Measurements from ENCODE around the gene DCAF8. TPM values are rescaled to one million over a fixed set of nuclear protein-coding genes. Genes with fewer than 3 reads are reported as not detected.

DCAF8 gene
- total and polyA plus RNA-seq, 2 donors (not counting 3 experiments of a cell fraction or from before 2014, with no cell fraction given): 85.5 to 106 TPM

DNA sequence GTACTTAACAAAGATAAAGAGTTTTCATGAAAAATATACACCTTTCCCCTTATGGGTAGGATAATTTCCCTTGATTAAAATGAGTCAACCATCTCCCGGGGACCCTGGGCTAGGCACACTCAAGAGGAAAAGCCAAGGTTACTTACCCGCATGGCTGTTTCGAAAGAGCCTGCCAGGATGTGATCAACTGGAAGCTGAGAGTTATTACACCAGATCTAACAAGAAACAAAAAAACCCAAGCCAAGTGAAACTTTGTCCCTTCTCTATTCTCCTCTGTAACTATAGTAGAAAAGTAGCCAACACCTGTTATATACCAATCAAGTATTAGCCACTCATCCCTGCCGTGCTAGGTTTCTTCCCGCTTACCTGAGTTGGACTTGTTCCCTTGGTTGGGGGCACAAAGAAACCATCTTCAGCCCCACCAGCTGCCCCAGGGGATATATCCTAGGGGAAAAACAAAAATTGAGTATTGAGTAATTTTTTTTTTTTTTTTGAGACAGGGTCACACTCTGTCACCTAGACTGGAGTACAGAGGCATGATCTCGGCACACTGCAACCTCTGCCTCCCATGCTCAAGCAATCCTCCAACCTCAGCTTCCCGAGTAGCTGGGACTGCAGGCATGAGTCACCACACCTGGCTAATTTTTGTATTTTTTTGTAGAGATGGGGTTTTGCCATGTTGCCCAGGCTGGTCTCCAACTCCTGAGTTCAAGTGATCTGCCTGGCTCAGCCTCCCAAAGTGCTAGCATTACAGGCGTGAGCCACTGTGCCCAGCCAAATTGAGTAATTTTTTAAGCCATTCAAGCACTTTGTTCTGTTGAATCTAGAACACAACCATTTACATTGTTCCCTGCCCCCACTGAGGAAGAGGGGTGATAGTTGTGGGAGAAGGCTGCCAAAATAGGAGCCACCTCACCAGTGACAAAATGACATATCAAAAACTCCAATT lies 30.9 kb upstream of the DCAF8 start:
- POLR2A ChIA-PET: no interaction called here
- dilution Hi-C loops (cut with MboI; ENCODE audit: extremely low pct_ligation_motif_present, low sequenced_read_pairs) (no loop called here), intact Hi-C loops (cut with micrococcal nuclease) (no loop called here)
- DNase-seq (ENCODE audit: low read depth, low spot score) (no peak), FAIRE-seq (no peak)
- Histone ChIP-seq H3K9ac (replicated peaks; ENCODE audit: extremely low read depth, insufficient read depth, low read length) (no peak overlapping the region), H3K36me3 (ENCODE audit: control insufficient read depth in 2 of 2, extremely low read depth in 1 of 2, insufficient read depth in 2 of 2, low read length in 2 of 2) (peaks cover 44 to 77% of the 10 kb centered on the region in 2 experiments), H3K4me1 (ENCODE audit: control insufficient read depth, extremely low read depth, insufficient read depth, low read length) (no peaks in the 10 kb centered on the region), H4K20me1 (replicated peaks; ENCODE audit: control insufficient read depth, extremely low read depth, insufficient read depth, low read length) (peaks cover 4% of the 10 kb centered on the region), H3K4me3 (replicated peaks in 1 of 3; ENCODE audit: insufficient read depth in 1 of 3, low read depth in 1 of 3, low read length in 3 of 3) (no peak overlapping the region), H2AFZ (ENCODE audit: low read depth, low read length) (no peak overlapping the region), H3K9me3 (replicated peaks; ENCODE audit: control insufficient read depth, insufficient read depth, low read length) (no peaks in the 10 kb centered on the region), H3K79me2 (ENCODE audit: control insufficient read depth, insufficient read depth, low read length) (no peaks in the 10 kb centered on the region), H3K4me2 (ENCODE audit: insufficient read depth, low read length) (no peak overlapping the region), H3K27me3 (ENCODE audit: control insufficient read depth in 2 of 2, insufficient read depth in 2 of 2, low read length in 2 of 2) (no peaks in the 10 kb centered on the region), H3K9me1 (replicated peaks; ENCODE audit: control insufficient read depth, extremely low read depth, insufficient read depth, low read length) (no peaks in the 10 kb centered on the region), H3K27ac (ENCODE audit: insufficient read depth, low read depth, low read length) (no peak overlapping the region)
- TF ChIP-seq GATA2 (IDR thresholded peaks at IDR 0.05; ENCODE audit: insufficient read depth, insufficient read length, low read depth, low read length): no peak
- TF ChIP-seq JUN (IDR thresholded peaks at IDR 0.05; ENCODE audit: borderline replicate concordance, insufficient read depth, insufficient read length, low read depth): no peak
- no peak for TF ChIP-seq POLR2A (IDR thresholded peaks at IDR 0.05; ENCODE audit: low read depth, low read length)
- TF ChIP-seq MAX (IDR thresholded peaks at IDR 0.05; ENCODE audit: insufficient read depth, insufficient read length): no peak
- TF ChIP-seq EZH2 (IDR thresholded peaks at IDR 0.05; ENCODE audit: borderline replicate concordance, low read depth, low read length, severe bottlenecking): no peak
- TF ChIP-seq CTCF (IDR thresholded peaks at IDR 0.05; ENCODE audit: extremely low read depth in 1 of 2, insufficient read depth in 1 of 2, low read depth in 1 of 2, low read length in 2 of 2): no peak
- no peak for TF ChIP-seq FOS (IDR thresholded peaks at IDR 0.05; ENCODE audit: borderline replicate concordance, insufficient read depth, low read length)
- no peak for TF ChIP-seq POLR2AphosphoS5 (IDR thresholded peaks at IDR 0.05; ENCODE audit: insufficient read depth, low read depth, low read length)
- TF ChIP-seq MYC (IDR thresholded peaks at IDR 0.05; ENCODE audit: low read depth, low read length): no peak
- BruUV-seq (replicated peaks): no TSS peak
- CTCF ChIA-PET: interaction anchor here (1.7 to 7.6 kb wide), 14 partner anchors 9 to 208 kb away, joined by 7 to 281 read pairs (median 25); partner anchors contain the start of gene CASQ1

Data from endothelial cell of umbilical vein (primary cell).